HL-60/S4 treated with phorbol 12-myristate 13-acetate at 8.2 ng/mL for 4 days and 3 days (cell line): Measurements from ENCODE around the gene FAM234A.

Experiments
- in situ Hi-C: fragments of 300-500 bp; cut with MboI; formaldehyde crosslinking; loops from 2 replicates; pipeline ENCODE4 v1.15.0; 2022; ENCODE audit warnings: low sequenced_read_pairs

The FAM234A gene

GRCh38 chr16:293043-293775 is 58.6 kb downstream of the FAM234A start:
- in situ Hi-C loops = no loop called here

DNA sequence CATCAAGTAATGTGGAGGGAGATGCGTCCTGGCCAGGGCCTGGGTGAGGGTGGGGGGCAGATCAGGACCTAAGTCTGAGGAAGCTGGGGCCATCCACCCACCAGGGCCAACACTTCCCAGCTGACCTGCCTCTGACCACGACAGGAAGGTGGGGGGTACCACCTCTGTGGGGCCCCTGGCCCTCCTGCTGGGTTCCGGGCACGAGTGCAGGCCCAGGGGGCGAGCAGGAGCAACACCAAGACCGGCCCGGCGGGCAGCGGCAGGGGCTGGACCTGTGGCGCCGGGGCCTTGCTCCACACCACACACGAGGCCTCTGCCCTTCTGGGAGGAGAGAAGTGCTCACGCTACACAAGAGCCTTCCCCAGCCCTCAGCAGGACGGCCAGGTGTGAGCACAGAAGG is 61.7 kb downstream of the FAM234A start:
- in situ Hi-C loops = no loop called here

DNA sequence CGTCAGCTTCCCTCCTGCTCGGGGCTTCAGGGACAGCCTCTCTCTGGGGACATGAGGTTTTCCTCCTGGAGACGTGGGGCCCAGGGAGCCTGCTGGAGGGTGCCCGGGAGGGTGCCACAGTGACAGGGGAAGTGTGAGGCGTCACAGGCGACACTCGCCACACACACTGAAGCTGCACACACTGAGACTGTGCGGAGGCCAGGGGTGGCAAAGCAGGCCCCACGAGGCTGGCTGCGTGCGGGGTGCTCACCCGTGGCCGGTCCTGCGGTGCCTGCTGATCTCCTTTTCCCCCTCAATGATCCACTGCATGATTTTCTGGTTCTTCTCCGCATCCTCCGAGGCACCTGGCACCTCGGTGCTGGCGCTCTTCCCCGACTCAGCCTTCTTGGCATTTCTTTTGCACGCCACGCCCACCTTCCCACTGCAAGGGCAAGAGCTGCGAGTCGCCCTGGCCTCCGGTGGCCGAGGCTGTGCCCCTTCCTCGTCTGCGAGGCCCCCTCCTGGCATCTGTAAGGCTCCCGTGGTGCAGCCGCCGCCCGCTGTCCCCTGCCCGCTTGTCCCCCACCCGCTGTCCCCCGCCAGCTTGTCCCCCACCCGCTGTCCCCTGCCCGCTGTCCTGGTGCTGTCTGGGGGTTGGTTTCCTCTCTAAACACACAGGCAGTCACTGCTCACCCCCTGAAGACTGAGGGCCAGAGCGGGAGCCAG is 62.3 kb downstream of the FAM234A start:
- in situ Hi-C loops = no loop called here

GRCh38 chr16:297832-298231 is 63.2 kb downstream of the FAM234A start:
- in situ Hi-C loops = no loop called here

DNA sequence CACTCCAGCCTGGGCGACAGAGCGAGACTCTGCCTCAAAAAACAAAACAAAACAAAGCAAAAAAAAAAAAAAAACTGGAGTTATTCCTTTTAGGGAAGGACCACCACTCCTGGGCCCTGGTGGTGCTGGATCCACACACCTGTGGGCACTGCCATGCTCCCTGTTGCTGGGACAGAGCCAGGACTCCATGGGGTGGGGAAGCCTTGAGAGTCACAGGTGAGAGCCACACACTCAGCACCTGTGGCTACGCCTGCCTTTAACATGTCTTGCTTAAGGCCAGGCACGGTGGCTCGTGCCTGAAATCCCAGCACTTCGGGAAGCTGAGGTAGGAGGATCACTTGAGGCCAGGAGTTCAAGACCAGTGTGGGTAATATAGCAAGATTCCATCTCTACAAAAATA is 66.6 kb downstream of the FAM234A start:
- in situ Hi-C loops = no loop called here

GRCh38 chr16:301950-302349 is 67.3 kb downstream of the FAM234A start:
- in situ Hi-C loops = no loop called here

DNA sequence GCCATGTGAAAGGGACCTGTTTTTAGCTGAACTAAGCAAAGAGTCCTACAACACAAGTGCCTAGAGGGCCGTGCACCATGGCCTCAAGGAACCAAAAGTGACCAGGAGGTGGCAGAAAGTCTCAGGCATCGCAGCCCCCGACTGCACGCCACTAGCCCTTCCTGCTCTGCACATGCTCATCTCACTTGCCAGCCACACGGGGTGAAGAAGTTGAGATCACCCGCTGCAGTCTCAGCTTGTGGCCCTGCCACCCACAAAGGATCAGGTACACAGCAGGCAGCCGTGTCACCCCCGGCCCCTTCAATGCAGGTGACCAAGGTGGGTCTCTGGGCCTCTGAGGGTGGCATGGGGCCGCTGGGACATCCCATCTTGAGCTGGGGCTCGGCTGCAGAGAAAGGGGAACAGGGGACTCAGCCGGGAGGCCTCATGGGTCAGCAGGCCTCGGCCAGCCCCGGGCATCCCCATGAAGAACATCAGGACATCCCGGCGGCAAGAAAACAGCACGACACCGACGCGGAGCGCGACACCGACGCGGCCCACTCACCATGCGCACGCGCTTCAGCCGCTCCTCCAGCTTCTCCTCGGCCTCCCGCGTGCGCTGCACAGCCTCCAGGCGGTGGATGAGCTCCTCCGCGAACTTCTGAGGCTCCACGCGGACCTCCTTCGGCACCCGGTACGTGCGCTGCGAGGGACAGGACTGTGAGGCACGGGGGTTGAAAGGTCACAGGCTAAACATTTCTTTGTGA is 69.3 kb downstream of the FAM234A start:
- in situ Hi-C loops = no loop called here

- in situ Hi-C loops = no loop called here
These were observed 71.5 kb downstream of the FAM234A start for GRCh38 chr16:305916-306626.

DNA sequence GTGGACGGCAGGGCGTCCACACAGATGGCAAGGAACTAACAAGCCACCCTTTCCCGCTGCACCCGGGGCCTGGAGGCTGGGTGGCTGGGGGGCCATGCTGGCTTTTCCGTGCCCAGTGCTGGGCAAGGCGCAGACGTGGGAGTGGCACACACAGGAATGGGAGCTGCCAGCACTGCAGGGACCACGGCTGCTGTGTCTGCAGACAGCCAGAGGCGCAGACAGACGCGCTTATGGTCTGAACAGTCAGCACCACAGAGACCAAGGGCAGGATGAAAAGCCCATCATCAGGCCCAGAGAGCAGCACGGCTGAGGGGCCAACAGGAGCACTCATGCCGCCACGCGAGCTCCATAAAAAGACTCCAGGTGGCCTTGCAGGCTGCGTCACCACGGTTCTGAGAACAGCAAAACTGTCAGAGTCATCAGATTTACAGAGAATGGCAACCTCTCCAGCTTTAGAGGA is 72.3 kb downstream of the FAM234A start:
- in situ Hi-C loops = no loop called here

- in situ Hi-C loops = no loop called here
These were observed 73.2 kb downstream of the FAM234A start for GRCh38 chr16:307691-308312.

- in situ Hi-C loops = no loop called here
These were observed 74.9 kb downstream of the FAM234A start for GRCh38 chr16:309476-309875.

DNA sequence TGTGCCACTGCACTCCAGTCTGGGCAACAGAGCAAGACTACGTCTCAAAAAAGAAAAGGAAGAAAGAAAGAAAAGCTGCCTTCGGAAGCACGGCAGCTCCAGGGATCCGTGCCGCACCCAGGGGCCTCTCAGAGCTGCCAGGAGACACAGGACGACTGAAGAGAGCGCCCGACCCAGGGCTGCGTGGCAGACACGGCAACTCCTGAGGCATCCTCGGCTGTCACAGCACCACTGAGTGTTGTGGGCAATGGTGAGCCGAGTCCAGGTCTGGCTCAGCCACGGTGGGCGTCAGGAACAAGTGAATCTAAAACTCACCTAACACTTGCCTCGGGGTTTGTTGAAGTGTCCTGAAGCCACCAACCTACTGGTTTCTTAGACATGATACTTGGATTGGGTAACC is 77.1 kb downstream of the FAM234A start:
- in situ Hi-C loops = no loop called here

DNA sequence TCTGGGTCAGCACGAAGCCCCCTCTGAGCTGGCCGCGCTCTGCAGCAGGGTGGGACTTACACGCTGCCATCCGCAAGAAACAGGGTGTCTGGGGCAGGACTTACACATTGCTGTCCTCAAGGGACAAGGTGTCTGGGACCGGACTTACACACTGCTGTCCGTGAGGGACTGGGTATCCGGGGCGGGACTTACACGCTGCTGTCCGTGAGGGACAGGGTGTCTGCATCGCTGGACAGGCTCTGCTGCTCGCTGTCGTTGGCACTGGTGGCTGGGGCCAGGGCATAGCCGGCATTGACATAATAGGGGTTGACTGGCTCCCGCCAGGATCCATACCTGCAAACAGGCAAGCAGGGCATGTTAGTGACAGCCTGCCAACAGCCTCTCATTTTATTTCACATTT is 79.7 kb downstream of the FAM234A start:
- in situ Hi-C loops = no loop called here

GRCh38 chr16:314795-315299 is 80.2 kb downstream of the FAM234A start:
- in situ Hi-C loops = no loop called here
